GM11168 (cell line): ENCODE results near the gene NODAL.
"Not testable (repeated sequence)": the region's sequence is repeated elsewhere in the genome, so short reads cannot be mapped to it uniquely, and the experiment has no call there.

Experiments used
- in situ Hi-C: fragments of 300-500 bp; cut with MboI; formaldehyde crosslinking; loops from one replicate; pipeline ENCODE4 v1.12.0; 2022; ENCODE audit warnings: low sequenced_read_pairs; ENCODE audit not compliant: unreplicated experiment

The NODAL gene

GRCh38 chr10:70441161-70441894 is at the start of gene NODAL:
Gene NODAL, minus strand, starts transcription at chr10:70441681. Its CDS starts 14 bp downstream, at chr10:70441667.
- in situ Hi-C loops, result no loop called here

GRCh38 chr10:70490142-70490541 is 48.7 kb upstream of the NODAL start:
- in situ Hi-C loops, result no loop called here

DNA sequence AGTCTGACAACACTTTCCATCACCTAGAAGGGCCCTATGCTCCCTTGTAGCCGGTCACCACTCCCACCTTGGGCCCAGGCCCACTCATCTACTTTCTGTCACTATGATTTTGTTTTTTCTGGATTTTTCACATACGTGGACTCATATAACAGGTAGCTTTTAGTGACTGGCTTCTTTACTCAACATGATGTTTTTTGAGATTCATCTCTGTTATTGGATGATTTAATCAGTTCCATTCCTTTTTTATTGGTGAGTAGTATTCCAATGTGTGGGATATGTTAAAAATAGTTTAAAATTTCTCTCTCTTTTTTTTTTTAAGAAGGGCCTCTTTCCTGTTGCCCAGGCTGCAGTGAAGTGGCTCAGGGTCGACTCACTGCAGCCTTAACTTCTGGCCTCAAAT is 46.3 kb upstream of the NODAL start:
- in situ Hi-C loops, result no loop called here

GRCh38 chr10:70483872-70484271 is 42.4 kb upstream of the NODAL start:
- in situ Hi-C loops, result not testable (repeated sequence)

DNA sequence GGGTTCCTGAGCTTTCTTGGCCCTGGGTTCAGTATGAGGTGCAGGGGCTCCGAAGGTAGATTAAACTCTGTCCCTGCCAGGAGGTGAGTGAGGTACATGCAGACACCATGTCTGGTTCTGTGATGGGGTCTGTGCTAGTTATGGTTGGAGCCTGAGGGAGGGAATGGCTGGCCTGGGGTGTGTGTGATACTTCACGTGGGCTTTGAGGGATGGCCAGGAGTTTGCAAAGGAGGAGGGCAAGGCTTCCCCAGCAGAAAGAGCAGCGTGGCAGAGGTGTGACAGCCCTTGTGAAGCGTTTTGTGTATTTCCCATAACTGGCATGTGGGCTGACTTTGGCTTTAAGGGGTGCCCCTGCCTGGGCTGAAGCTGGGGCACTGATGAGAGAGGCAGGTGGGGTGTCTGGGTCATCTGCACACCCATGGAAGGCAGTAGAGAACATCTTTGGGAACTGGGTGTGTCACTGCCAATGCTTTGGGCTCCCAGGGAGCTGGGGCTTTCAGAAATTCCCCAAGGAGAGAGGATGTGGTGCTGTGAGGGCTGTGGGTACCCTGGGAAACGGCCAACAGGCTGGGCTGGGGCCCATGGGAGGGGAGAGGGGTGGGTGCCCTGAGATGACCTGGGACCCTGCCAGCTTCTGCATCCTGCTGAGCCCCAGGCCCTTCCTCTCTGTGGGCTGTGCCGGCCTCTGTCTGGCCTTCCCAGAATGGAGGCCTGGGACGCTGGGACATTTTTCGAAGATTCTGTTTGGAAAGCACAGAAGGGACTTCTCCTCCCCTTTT is 41.7 kb upstream of the NODAL start:
- in situ Hi-C loops, result no loop called here

DNA sequence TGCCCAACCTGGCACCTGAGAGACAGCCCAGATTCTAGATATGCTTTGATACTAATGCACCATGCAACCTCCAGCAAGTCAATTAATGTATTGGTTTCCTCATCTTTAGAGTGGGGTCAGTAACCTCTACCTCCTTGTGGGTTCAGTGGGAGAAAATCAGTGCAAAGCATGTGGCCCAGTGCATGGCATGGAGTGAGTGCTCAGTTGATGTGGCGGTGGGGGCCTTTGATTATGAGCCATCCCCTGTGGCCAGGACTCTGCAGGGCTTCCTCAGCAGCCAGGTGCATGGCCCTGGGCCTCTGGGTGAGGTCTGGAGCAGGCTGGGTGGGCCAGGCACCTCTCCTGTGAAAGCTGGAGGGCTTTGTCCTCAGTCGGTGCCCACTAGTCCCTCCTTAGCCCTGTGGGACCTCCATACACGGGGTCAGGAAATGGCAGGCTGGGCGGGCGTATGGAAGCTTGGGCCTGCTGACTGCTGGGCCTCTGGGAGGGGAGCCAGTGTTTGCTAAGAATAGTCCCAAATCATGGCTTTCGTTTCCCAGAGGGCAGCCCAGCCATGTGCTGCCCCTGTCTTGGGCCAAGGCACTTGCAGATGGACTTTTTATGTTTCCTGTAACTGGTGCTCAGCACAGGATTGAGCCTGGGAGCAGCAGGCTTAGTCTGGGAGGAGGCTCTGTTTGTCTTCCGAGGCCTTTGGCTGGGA is 40.5 kb upstream of the NODAL start:
- in situ Hi-C loops, result no loop called here

DNA sequence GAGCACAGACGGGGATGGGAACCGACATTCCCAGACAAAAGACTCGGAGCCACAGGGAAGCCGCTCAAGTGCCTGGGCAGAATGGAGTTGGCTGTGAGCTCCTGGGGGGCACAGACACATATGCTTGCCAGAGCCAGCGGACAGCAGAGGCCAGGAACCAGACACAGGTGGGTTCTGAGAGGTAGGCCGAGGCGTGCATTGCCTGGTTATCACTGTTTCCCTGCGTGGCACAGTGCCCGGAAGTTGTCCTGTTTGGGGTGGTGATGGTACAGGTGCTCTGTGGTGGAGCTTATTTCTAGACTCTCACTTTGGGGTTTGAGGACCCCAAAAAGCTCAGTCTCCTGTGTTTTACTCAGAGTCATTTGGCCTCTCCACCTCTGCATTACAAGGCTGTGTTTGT is 39.6 kb upstream of the NODAL start:
- in situ Hi-C loops, result no loop called here

DNA sequence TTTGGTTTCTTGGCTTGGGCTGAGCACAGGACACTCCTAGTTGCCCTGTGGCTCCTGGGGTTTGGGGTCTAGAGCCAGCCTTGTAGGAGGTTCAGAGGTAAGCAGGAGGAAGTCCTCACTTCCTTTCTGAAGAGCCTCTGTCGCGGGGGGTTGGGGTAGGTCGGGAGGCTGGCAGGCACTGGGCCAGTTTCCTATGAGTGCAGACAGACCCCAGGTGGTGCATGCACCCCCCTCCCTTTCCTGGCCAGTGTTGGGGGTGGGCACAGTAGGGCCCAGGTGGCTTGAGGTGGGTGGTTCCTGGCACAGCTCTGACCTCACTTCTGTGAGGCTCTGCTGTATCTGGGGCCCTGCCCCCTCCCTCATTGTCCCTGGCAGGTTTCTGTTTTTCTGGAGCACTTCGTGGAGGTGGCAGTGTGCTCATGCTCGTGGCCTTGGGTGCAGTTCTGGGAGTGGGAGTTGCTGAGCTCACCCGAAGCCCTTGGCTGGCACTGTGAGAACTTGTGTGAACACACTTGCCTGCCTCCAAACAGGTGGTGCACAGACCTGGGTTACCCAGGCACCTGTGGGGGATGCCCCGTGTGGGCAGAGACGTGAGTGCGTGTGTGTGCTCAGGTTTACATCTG is 38.9 kb upstream of the NODAL start:
- in situ Hi-C loops, result no loop called here

DNA sequence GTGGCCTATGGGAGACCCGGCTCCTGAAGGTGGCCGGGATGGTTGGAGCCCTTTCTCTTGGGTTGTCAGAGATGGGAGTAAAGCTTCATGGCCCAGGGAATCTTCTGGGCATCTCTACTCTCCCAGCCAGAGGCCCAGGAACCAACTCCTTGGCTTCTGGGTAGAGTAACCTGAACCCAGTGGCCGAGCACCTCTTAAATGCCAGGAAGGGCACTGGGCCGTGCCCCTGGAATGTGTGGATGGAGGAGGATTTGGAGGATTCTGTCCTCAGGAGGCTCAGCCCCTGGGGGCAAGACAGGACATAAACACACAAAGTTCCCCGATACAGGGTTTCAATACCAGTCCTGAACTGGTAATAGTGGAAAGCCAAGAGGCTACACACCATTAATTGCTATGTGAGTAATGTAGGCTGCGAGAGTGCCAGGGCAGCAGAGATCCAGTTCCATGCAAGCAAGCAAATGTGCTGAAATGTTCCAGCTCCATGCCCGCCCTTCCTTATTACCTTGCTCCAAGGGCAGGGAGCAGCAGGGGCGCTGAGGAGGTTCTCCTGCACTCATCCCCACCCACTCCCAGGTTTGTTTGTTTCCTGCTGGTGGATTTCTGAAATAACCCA is 38.3 kb upstream of the NODAL start:
- in situ Hi-C loops, result no loop called here

DNA sequence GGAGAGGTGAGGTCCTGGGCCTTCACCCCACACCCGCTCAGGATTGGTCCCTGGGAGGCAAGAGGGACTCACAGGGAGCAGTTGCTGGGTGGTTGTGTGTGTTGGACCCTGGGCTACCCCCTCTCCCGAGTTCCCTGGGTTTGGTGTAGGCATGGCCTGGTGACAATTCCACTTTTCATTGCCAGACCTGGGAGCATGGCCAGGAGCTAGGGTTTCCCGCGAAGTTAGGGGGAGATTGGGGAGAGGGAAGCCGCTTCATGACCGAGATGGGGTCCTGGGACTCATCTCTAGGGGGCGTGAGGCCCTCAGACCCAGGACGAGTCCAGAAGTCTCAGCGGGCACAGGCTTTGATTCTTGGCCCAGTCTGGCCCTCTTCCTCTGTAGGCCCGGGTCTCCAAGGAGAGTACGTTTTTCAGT is 37.7 kb upstream of the NODAL start:
- in situ Hi-C loops, result no loop called here

DNA sequence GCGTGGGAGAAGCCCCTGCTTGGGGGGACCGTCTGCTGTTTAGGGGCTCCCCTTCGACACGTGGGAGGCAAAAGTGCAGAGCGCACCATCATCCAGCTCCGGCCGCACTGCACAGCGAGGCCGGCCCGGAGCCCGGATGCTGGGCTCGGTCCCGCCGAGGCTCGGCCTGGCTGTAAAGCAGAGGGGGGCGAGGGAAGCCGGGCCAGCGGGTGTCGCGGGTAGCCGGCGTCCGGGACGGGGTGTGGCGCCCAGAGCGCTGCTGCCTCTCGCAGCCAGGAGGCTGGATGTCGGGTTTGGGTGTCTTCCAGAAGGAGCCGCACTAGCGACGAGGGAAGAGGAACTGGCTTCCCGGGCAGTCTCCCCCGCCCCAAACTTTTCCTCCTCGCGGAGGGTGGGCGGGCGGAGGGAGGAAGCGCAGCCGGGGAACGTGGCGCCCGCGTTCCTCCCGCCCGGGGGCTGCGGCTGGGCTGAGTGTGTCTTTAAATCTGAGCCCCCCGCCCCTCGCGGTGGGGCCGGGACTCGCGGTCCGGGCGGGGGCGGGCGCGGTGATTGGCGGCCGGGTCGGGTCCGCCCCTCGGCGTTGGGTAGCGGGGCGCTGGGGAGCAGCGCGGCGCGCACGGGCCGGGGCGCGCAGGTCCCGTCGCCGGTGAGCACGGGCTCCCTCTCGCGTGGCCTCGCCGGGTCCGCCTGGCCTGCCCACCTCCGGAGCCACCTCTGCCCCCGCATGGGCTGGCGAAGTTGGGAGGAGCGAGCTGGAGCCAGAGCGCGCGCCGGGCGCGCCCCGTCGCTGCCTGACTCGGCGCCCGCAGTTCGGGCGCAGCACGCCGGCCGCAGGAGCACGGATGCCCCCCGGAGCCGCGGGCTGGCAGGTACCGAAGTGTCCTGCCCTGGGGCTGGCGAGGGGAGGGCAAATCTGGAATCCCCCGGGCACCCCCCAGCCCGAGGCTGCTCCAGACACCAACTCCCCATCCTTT is 37.0 kb upstream of the NODAL start, which contains the start of gene PALD1:
Gene PALD1 (plus strand): TSS at position 577 of the 974 bp plus-strand sequence. CDS start 47,185 bp downstream, outside the sequence.
- in situ Hi-C loops, result no loop called here

DNA sequence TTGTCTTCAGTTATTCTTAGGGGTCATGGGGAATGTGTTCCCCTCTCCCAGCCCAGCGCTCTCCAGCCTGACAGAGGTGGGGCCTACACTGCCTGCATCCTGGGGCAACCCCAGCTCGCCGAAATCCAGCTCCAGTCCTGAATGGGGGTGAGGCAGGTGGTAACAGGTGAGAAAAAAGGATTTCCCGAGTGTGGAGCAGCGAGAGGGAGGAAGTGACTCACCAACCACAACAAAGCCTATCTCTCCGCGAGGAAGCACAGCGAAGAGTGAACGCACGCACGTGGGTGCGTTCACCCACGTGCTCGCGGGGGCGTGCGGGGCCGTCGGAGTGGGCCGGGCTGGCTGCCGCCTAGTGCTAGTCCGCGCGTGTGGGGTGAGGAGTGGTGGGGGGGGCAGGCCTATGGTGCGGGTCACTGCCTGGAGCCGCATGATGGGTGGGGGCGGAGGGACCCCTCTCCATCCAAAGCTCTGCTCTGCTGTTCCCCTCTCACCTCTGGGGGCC is 36.2 kb upstream of the NODAL start:
- in situ Hi-C loops, result no loop called here

DNA sequence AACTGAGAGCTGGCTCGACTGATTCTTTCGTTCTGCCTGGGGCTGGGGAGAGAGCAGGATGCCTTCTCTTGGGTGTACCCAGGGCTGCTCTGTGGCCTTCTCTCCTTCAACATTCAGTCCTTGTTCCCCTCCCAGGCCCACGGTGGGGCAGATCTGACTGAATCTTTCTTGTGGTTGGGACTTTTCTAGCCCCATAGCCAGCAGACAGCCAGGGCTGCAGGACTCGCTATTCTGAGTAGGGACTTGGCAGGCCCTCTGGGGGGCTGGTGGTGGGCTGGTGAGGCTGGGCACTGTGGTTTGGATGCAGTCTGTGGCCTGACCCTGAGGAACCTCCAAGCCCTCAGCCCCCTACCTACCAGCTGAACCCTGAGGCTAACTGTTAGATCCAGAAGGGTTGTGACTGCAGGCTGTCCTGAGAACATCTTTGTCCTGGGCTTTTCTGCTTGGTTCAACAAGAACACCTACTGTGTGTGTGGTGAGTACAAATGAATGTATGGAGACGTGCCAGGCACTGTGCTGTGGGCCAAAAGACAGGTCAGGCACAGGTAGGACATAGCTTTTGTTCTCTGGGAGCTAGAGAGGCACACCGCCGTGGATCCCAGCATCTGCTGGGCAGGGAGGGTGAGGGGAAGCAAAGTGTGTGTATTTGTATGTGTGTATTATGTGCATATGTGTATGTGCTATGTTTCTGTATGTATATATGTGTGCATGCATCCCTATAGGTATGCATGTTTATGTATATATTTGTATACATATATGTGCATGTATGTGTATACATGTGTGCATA is 35.0 kb upstream of the NODAL start:
- in situ Hi-C loops, result no loop called here

- in situ Hi-C loops, result no loop called here
Observed at GRCh38 chr10:70475661-70476060, 34.2 kb upstream of the NODAL start.

DNA sequence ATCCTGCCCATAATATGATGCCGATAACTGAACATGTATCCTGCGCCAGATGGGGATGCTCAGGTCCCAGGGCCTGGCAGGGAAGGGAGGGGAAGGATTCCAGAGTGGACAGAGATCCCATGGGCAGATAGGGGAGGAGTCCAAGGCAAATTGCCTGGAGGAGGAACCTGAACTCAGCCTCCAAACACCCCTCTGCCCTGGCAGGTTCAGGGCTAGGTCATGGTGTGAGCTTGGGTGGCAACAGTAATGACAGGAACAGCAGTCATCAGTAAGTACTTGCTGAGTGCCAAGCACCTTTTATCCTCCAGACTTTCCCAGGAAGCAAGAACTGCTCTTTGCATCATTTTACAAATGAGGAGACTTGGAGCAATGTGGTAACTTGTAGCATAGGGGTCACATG is 33.3 kb upstream of the NODAL start:
- in situ Hi-C loops, result no loop called here

DNA sequence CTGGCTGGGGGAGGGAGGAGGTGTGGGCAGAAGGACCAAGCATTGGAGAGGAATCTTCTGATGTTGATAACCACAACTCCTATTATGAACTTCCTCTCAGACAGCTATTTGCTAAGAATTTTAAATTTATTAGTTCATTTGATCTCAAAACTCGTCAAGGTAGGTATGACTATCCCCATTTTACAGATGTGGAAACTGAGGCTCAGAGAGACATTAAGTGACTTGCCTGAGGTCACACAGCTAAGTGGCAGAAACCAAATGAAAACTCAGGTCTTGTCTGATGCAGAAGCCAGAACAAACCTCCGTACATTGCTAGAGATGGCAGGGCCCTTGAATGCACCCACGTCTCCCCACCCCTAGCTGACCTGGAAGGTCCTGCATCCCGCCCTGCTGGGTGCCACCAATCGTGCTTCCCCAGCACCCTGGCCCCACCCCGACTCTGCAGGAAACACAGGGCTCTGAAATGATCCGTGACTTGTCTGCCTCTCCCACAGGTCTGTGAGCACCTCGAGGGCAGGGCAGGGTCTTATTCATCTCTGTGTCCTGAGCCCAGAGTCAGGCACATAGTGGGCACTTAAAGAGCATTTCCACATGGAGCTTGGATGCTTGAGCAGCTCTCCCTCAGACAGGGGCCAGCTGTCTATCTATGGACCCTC is 31.4 kb upstream of the NODAL start:
- in situ Hi-C loops, result no loop called here

GRCh38 chr10:70466951-70467350 is 25.5 kb upstream of the NODAL start:
- in situ Hi-C loops, result no loop called here

- in situ Hi-C loops, result no loop called here
Observed at GRCh38 chr10:70465832-70466231, 24.4 kb upstream of the NODAL start.
